ENCODE results near the gene PDE11A.

The PDE11A gene

GRCh38 chr2:177625744-177626650, 446.6 kb downstream of the PDE11A start:
- no peak for DNase-seq (ENCODE audit: low spot score)

GRCh38 chr2:177622521-177622920, 450.1 kb downstream of the PDE11A start:
- no peak for DNase-seq (ENCODE audit: low spot score)

- no peak for DNase-seq (ENCODE audit: low spot score)
These were observed 452.6 kb downstream of the PDE11A start for GRCh38 chr2:177619986-177620385.

GRCh38 chr2:177619461-177619860, 453.1 kb downstream of the PDE11A start:
- DNase-seq (ENCODE audit: low spot score) = no peak

GRCh38 chr2:177618255-177619253, 454.0 kb downstream of the PDE11A start:
- peak; percentile 95 for DNase-seq (ENCODE audit: low spot score)

- no peak for DNase-seq (ENCODE audit: low spot score)
These were observed 454.7 kb downstream of the PDE11A start for GRCh38 chr2:177617849-177618248.

GRCh38 chr2:177616731-177617130, 455.8 kb downstream of the PDE11A start:
- no peak for DNase-seq (ENCODE audit: low spot score)

GRCh38 chr2:177616066-177616465, 456.5 kb downstream of the PDE11A start:
- no peak for DNase-seq (ENCODE audit: low spot score)

- no peak for DNase-seq (ENCODE audit: low spot score)
These were observed 459.9 kb downstream of the PDE11A start for GRCh38 chr2:177612659-177613058.

- no peak for DNase-seq (ENCODE audit: low spot score)
These were observed 461.2 kb downstream of the PDE11A start for GRCh38 chr2:177611310-177611886.

GRCh38 chr2:177610813-177611212, 461.8 kb downstream of the PDE11A start:
- no peak for DNase-seq (ENCODE audit: low spot score)

- no peak for DNase-seq (ENCODE audit: low spot score)
These were observed 465.9 kb downstream of the PDE11A start for GRCh38 chr2:177606636-177607035.

- DNase-seq (ENCODE audit: low spot score) = peak; percentile 79
These were observed 468.1 kb downstream of the PDE11A start for GRCh38 chr2:177604271-177605065.

- no peak for DNase-seq (ENCODE audit: low spot score)
These were observed 468.8 kb downstream of the PDE11A start for GRCh38 chr2:177603768-177604167.

GRCh38 chr2:177603181-177603580, 469.4 kb downstream of the PDE11A start:
- DNase-seq (ENCODE audit: low spot score) = no peak

GRCh38 chr2:177602611-177603164, 469.9 kb downstream of the PDE11A start:
- DNase-seq (ENCODE audit: low spot score) = no peak

GRCh38 chr2:177600917-177601316, 471.7 kb downstream of the PDE11A start:
- no peak for DNase-seq (ENCODE audit: low spot score)

GRCh38 chr2:177599956-177600355, 472.6 kb downstream of the PDE11A start:
- DNase-seq (ENCODE audit: low spot score) = no peak

GRCh38 chr2:177599139-177599688, 473.4 kb downstream of the PDE11A start:
- DNase-seq (ENCODE audit: low spot score) = no peak

GRCh38 chr2:177598326-177599138, 474.0 kb downstream of the PDE11A start:
- peak; percentile 87 for DNase-seq (ENCODE audit: low spot score)

All from left forelimb (tissue), 1 donor.